Naive B cell (primary cell): ENCODE measurements around the gene APBB2. TPM values are rescaled to one million over a fixed set of nuclear protein-coding genes. Genes with fewer than 3 reads are reported as not detected.

Experiments used
- ATAC-seq, 2 donors: fragments of 150-1000 bp; cut with Tn5 transposase; 2 replicates each; pipeline ENCODE4 v1.10.0; 2021; ENCODE audit warnings: low read depth in 2 of 2, mild to moderate bottlenecking in 2 of 2, moderate library complexity in 2 of 2
- DNase-seq: peaks from one replicate; pipeline ENCODE4 v3.0.0; 2022
- H3K27ac Mint-ChIP-seq, 6 donors: one replicate each; pipeline ENCODE4 v1.8.0; 2020 to 2022; ENCODE audit warnings: mild to moderate bottlenecking in 6 of 6, mixed read lengths in 6 of 6, moderate library complexity in 5 of 6, inconsistent platforms in 2 of 6
- H3K27me3 Mint-ChIP-seq, 3 donors: one replicate each; pipeline ENCODE4 v1.8.0; 2021 to 2022; ENCODE audit warnings: mixed read lengths in 3 of 3, mild to moderate bottlenecking in 1 of 3
- H3K36me3 Mint-ChIP-seq, 2 donors: one replicate each; pipeline ENCODE4 v1.8.0; 2020 to 2022; ENCODE audit warnings: mixed read lengths in 2 of 2, inconsistent platforms in 1 of 2, mild to moderate bottlenecking in 1 of 2
- H3K4me1 Mint-ChIP-seq, 3 donors: one replicate each; pipeline ENCODE4 v1.8.0; 2020 to 2022; ENCODE audit warnings: mixed read lengths in 3 of 3, inconsistent platforms in 1 of 3, mild to moderate bottlenecking in 1 of 3, moderate library complexity in 1 of 3
- H3K4me3 Mint-ChIP-seq, 8 donors: one replicate each; pipeline ENCODE4 v1.8.0; 2020 to 2022; ENCODE audit warnings: mild to moderate bottlenecking in 8 of 8, mixed read lengths in 8 of 8, moderate library complexity in 8 of 8, inconsistent platforms in 2 of 8
- H3K9me3 Mint-ChIP-seq, 7 donors: one replicate each; pipeline ENCODE4 v1.8.0; 2020 to 2022; ENCODE audit warnings: mixed read lengths in 7 of 7, mild to moderate bottlenecking in 5 of 7, inconsistent platforms in 2 of 7, moderate library complexity in 1 of 7
- polyA plus RNA-seq, 6 donors: library from polyadenylated mRNA; unstranded; fragments of 300-500 nt; fragmentation: Illumina TruSeq; gene quantifications; one replicate each; pipeline ENCODE4 v1.2.3, GENCODE V29; 2021; ENCODE audit warnings: low read depth in 6 of 6

The APBB2 gene
- polyA plus RNA-seq, 6 donors from 2014 or later, result 8.6 to 23.5 (median 15.7) TPM

- H3K27me3 Mint-ChIP-seq, result peaks cover 0 to 13% (median 5%) of the 10 kb centered on the region in 3 donors
- H3K27ac Mint-ChIP-seq, result no peak overlapping the region
- DNase-seq, result no peak
- H3K9me3 Mint-ChIP-seq, result peaks cover 0 to 11% (median 2%) of the 10 kb centered on the region in 7 donors
- no peak for ATAC-seq
- H3K36me3 Mint-ChIP-seq, result no peaks in the 10 kb centered on the region
- H3K4me3 Mint-ChIP-seq, result no peak overlapping the region
- H3K4me1 Mint-ChIP-seq, result no peaks in the 10 kb centered on the region
Measured at GRCh38 chr4:41178372-41179370, 35.7 kb downstream of the APBB2 start.

GRCh38 chr4:41177016-41177415 is 37.3 kb downstream of the APBB2 start:
- Mint-ChIP-seq H3K4me1 (no peaks in the 10 kb centered on the region), H3K36me3 (no peaks in the 10 kb centered on the region)

GRCh38 chr4:41176340-41176739 is 38.0 kb downstream of the APBB2 start:
- ATAC-seq (no peak), DNase-seq (no peak)
- Mint-ChIP-seq H3K4me1 (no peaks in the 10 kb centered on the region), H3K4me3 (no peak overlapping the region), H3K27me3 (peaks cover 0 to 13% (median 5%) of the 10 kb centered on the region in 3 donors), H3K9me3 (peaks cover 0 to 3% (median 0%) of the 10 kb centered on the region in 7 donors), H3K27ac (no peak overlapping the region), H3K36me3 (no peaks in the 10 kb centered on the region)

More at GRCh38 chr4:41177016-41177415, 37.3 kb downstream of the APBB2 start:
- no peak for ATAC-seq
- peaks cover 0 to 13% (median 5%) of the 10 kb centered on the region in 3 donors for H3K27me3 Mint-ChIP-seq
- no peak overlapping the region for H3K4me3 Mint-ChIP-seq
- H3K9me3 Mint-ChIP-seq, result peaks cover 0 to 3% (median 1%) of the 10 kb centered on the region in 7 donors
- no peak overlapping the region for H3K27ac Mint-ChIP-seq
- DNase-seq, result no peak

GRCh38 chr4:41175794-41176193 is 38.5 kb downstream of the APBB2 start:
- ATAC-seq (no peak), DNase-seq (no peak)
- Mint-ChIP-seq H3K4me1 (no peaks in the 10 kb centered on the region), H3K9me3 (peaks cover 0 to 3% (median 0%) of the 10 kb centered on the region in 7 donors), H3K27me3 (peaks cover 0 to 13% (median 5%) of the 10 kb centered on the region in 3 donors), H3K27ac (no peak overlapping the region), H3K36me3 (no peaks in the 10 kb centered on the region), H3K4me3 (no peak overlapping the region)

GRCh38 chr4:41174444-41174843 is 39.9 kb downstream of the APBB2 start:
- Mint-ChIP-seq H3K9me3 (peaks cover 0 to 3% (median 0%) of the 10 kb centered on the region in 7 donors), H3K4me1 (no peaks in the 10 kb centered on the region), H3K27me3 (peaks cover 0 to 13% (median 5%) of the 10 kb centered on the region in 3 donors), H3K36me3 (no peaks in the 10 kb centered on the region), H3K27ac (no peak overlapping the region), H3K4me3 (no peak overlapping the region)
- DNase-seq (no peak), ATAC-seq (no peak)

GRCh38 chr4:41172786-41173185 is 41.6 kb downstream of the APBB2 start:
- peaks cover 0 to 4% (median 3%) of the 10 kb centered on the region in 7 donors for H3K9me3 Mint-ChIP-seq
- no peaks in the 10 kb centered on the region for H3K36me3 Mint-ChIP-seq
- ATAC-seq, result no peak
- H3K27me3 Mint-ChIP-seq, result peaks cover 0 to 18% (median 5%) of the 10 kb centered on the region in 3 donors
- no peak overlapping the region for H3K4me3 Mint-ChIP-seq
- no peaks in the 10 kb centered on the region for H3K4me1 Mint-ChIP-seq
- H3K27ac Mint-ChIP-seq, result no peak overlapping the region
- no peak for DNase-seq

GRCh38 chr4:41169256-41169800 is 45.0 kb downstream of the APBB2 start:
- Mint-ChIP-seq H3K9me3 (peaks cover 0 to 9% (median 3%) of the 10 kb centered on the region in 7 donors), H3K36me3 (no peaks in the 10 kb centered on the region)

GRCh38 chr4:41167191-41167590 is 47.2 kb downstream of the APBB2 start:
- DNase-seq (no peak), ATAC-seq (no peak)
- Mint-ChIP-seq H3K27me3 (peaks cover 4 to 6% (median 5%) of the 10 kb centered on the region in 3 donors), H3K36me3 (no peaks in the 10 kb centered on the region), H3K9me3 (peaks cover 0 to 9% (median 2%) of the 10 kb centered on the region in 7 donors), H3K4me3 (no peak overlapping the region), H3K27ac (no peak overlapping the region), H3K4me1 (no peaks in the 10 kb centered on the region)

More at GRCh38 chr4:41169256-41169800, 45.0 kb downstream of the APBB2 start:
- ATAC-seq (no peak), DNase-seq (no peak)
- H3K4me1 Mint-ChIP-seq, result no peaks in the 10 kb centered on the region
- peaks cover 0 to 6% (median 5%) of the 10 kb centered on the region in 3 donors for H3K27me3 Mint-ChIP-seq
- no peak overlapping the region for H3K4me3 Mint-ChIP-seq
- no peak overlapping the region for H3K27ac Mint-ChIP-seq

- H3K4me1 Mint-ChIP-seq, result no peaks in the 10 kb centered on the region
Measured at GRCh38 chr4:41164405-41164804, 49.9 kb downstream of the APBB2 start.

GRCh38 chr4:41161355-41161754 is 53.0 kb downstream of the APBB2 start:
- no peak for ATAC-seq
- Mint-ChIP-seq H3K36me3 (no peaks in the 10 kb centered on the region), H3K4me1 (no peaks in the 10 kb centered on the region), H3K4me3 (no peak overlapping the region), H3K27ac (no peak overlapping the region), H3K9me3 (peaks cover 0 to 4% (median 2%) of the 10 kb centered on the region in 7 donors), H3K27me3 (peaks cover 0 to 20% (median 6%) of the 10 kb centered on the region in 3 donors)
- DNase-seq, result no peak

More at GRCh38 chr4:41164405-41164804, 49.9 kb downstream of the APBB2 start:
- Mint-ChIP-seq H3K36me3 (no peaks in the 10 kb centered on the region), H3K4me3 (no peak overlapping the region), H3K27me3 (peaks cover 5 to 20% (median 6%) of the 10 kb centered on the region in 3 donors), H3K9me3 (peaks cover 0 to 9% (median 2%) of the 10 kb centered on the region in 7 donors), H3K27ac (no peak overlapping the region)
- DNase-seq (no peak), ATAC-seq (no peak)

- no peak for DNase-seq
- H3K4me3 Mint-ChIP-seq, result no peak overlapping the region
- H3K36me3 Mint-ChIP-seq, result no peaks in the 10 kb centered on the region
- no peaks in the 10 kb centered on the region for H3K4me1 Mint-ChIP-seq
- no peak overlapping the region for H3K27ac Mint-ChIP-seq
- peaks cover 0 to 20% (median 6%) of the 10 kb centered on the region in 3 donors for H3K27me3 Mint-ChIP-seq
- no peak for ATAC-seq
- peaks cover 0 to 4% (median 2%) of the 10 kb centered on the region in 7 donors for H3K9me3 Mint-ChIP-seq
Measured at GRCh38 chr4:41160856-41161255, 53.5 kb downstream of the APBB2 start.

- Mint-ChIP-seq H3K36me3 (no peaks in the 10 kb centered on the region), H3K4me1 (no peaks in the 10 kb centered on the region), H3K4me3 (no peak overlapping the region), H3K27ac (no peak overlapping the region), H3K9me3 (peaks cover 0 to 4% (median 0%) of the 10 kb centered on the region in 7 donors), H3K27me3 (peaks cover 0 to 20% (median under 1%) of the 10 kb centered on the region in 3 donors)
- ATAC-seq, result no peak
- no peak for DNase-seq
Measured at GRCh38 chr4:41160012-41160789, 54.1 kb downstream of the APBB2 start.

GRCh38 chr4:41158756-41159155 is 55.6 kb downstream of the APBB2 start:
- peaks cover 0 to 20% (median 0%) of the 10 kb centered on the region in 3 donors for H3K27me3 Mint-ChIP-seq
- H3K36me3 Mint-ChIP-seq, result no peaks in the 10 kb centered on the region
- H3K4me3 Mint-ChIP-seq, result no peak overlapping the region
- ATAC-seq (no peak), DNase-seq (no peak)
- H3K4me1 Mint-ChIP-seq, result no peaks in the 10 kb centered on the region
- no peak overlapping the region for H3K27ac Mint-ChIP-seq
- peaks cover 0 to 4% (median 0%) of the 10 kb centered on the region in 7 donors for H3K9me3 Mint-ChIP-seq
